RPMI8226 (cell line): Measurements from ENCODE around the gene APBA2.
"Not testable (repeated sequence)": the region's sequence is repeated elsewhere in the genome, so short reads cannot be mapped to it uniquely, and the experiment has no call there.

Experiments used
- DNase-seq: peaks from one replicate; pipeline ENCODE4 v3.0.0-alpha.2; 2015

Gene APBA2

GRCh38 chr15:28879551-28879950, 6.2 kb upstream of the APBA2 start:
- no peak for DNase-seq

DNA sequence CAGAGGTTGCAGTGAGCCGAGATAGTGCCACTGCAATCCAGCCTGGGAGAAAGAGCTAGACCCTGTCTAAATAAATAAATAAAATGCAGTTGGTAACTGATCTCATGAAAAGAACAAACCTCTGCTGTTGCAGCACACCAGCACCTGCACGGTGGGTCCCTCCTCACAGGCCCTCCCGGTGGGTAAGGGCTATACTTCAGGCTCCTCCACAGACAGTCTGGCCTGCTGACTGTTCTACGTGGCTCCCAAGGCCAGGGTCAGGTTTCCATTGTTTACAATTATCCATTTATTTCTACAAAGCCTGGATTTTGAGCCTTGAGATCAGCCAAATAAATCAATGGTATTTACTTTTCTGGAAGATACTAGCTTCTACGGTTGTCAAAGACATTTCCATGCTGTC, 5.1 kb upstream of the APBA2 start:
- no peak for DNase-seq

DNA sequence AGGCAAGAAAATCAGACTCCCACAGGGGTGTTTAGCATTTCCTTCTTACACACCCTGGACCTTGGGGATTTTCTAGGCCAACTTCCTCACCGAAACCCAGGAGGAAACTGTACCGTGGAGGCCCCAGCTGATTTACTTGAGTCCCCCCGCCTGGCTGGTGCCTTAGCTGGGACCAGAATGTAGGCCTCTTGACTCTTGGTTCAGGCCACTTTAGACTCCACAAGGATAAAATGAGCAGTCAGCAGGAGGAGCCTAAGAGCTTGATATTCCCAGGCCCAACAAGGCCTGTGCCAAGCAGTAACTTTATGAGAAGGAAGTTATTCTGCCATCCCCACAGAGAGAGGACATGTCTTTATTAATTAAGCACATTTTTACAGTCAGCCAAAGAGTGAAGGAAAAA, 4.6 kb upstream of the APBA2 start:
- no peak for DNase-seq

- DNase-seq = no peak
These were observed 4.2 kb upstream of the APBA2 start for GRCh38 chr15:28881600-28881999.

DNA sequence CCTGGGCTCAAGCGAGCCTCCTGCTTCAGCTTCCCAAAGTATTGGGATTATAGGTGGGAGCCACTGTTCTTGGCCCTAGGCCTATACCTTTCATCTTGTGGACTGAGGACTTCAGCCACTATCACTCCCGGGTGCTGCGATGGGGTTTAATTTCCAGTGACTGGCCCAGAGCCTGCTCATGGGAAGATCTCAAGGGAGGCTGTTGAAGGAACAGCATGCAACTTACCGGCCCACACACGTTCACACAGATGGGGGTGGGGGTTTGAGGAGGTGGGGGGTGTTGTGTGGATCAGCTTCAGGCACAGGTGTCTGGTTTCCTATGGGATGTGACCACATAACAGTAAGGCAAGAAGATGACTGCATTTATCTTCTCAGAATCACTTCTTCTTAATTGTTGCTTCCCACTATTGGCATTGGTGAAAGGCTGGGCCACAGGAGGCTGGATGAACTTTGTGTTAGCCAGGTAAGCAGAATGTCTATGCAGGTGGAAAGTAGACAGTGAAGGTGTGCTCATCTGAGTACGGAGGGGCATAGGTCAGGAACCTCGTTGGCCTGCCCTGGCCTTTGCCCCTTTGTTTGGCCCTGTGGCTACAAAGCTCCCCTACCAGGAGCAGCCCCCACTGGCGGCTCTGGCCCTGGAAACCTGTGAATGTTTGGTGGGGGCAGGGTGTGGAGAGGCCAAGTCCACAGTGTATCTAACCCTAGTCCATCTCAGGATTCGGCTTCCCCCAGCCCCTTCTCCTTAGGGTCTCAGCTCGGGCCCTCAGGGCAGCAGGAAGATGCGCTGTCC, 1.4 kb upstream of the APBA2 start:
- no peak for DNase-seq

DNA sequence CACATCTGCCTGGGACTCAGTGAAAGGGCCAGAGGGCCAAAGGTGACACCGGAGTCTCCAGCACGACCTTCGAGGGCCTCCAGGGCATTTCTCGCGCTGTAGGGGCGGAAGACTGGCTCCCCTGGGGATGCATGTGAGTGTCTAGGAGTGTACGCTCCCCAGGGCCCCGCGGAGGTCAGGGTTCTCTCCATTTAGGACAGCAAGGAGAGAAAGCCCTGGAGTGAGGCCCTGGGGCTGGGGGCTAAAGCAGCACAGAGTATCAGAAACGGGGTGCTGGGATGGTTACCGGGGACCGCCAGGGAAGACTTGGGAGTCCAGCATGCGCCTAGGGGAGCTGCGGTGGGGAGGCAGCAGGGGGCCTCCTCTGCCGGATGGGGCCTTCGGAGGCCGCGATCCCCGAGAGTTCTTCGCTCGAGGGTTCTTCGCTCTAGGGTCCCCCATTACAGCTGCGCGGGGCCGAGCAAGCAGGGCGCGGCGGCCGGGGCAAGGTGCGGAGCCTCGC, 595 bp upstream of the APBA2 start:
- DNase-seq = no peak

DNA sequence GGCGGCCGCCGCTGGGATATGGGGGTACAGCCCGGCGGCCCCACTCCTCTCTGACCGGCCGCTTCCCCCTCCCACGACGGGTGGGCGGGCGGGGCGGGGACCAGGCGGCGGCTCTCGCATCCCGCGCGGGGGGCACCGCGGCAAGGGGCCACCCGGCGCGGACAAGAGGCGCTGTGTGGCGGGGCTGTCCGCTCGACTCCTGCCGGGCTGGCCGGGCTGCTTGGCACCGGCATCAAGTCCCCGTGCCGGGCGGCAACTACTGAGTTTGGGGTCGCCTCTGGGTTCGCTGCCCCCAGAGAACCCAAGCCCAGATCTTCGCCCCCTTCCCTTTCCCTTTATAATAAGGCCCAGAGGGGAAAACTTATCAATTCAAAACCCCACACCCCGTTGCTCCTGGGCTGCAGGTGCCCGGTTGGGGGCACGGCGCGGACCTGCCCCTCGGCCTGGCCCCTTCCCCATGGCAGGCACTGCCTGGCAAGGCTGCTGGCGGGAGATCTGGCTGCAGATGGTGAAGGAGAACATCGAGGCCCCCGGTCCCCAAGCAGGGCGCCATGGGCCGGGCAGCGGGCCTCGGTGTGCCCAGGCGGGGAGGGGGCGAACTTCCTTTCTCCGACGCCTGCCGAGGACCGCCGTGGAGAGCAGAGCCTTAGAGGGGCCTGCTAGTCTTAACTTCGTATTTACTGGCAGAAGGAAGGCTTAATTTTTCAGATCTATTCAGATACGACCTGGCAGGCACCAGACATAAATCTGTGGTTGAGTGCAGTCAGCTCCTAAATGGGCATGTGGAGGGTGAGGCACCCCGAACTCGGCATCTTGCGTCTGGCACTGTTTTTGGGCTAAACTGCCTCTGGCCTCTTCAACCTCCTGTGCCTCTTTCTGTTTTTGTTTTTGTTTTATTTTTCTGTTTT, 911 bp downstream of the APBA2 start:
- no peak for DNase-seq

DNA sequence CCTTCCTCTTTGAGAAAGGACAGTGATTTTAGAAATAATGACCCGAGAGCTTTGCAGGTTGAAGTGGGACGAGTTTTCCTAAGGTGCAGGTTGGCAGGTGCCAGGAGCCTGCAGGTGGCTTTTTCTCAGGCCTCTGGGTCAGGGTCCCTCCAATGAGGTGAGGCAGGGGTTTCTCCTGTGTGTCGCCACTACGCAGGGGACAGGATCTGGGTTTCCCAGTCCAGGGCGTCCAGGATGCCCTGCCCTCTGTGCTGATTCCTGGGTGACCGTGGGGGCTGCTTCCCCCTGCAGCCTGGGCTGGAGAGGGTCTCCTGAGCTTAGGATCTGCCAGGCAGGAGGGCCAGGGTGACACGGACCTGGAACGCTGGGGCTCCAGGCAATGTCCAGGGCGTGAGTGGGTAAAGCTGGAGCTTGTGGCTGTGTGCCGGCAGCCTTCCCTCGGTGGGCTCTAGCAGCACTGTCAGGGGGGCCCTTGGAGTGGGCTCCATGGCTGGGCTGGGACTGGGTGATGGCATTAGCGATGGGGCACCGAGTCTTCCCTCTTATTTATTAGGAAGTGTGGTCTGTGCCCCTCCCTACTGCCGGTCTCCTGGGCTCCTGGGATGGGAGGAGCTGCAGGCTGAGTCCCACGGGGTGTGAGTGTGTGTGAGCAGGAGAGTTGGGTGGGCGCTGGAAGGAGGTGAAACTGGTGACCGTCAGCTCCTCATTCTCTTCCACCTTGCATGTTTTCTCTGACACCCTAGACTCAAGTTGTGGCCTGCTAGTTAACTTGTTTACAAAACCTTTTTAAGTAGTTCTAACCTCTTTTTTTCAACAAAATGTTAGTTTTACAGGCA, 1.8 kb downstream of the APBA2 start:
- no peak for DNase-seq

GRCh38 chr15:28888302-28888894, 2.6 kb downstream of the APBA2 start:
- no peak for DNase-seq

- no peak for DNase-seq
These were observed 3.1 kb downstream of the APBA2 start for GRCh38 chr15:28888900-28889299.

DNA sequence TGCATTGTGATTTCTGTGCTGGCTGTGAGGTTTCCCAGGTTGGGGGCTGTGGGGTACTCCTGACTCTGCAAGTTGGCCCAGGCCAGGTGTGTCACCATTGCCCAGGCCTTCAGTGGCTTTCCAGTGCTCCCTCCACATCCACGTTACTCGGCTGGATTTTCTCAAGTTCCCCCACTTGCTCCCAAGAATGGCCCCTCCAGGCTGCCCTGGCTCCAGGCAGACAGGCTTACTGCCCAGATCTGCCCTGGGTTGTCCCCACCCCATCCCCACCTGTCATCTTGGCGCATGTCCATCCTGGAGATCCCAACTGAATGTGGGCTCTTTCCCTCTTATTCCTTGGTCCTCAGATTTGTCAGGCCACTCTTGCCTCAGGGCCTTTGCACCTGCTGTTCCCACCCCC, 3.6 kb downstream of the APBA2 start:
- no peak for DNase-seq

GRCh38 chr15:28889871-28890270, 4.1 kb downstream of the APBA2 start:
- DNase-seq = not testable (repeated sequence)

- DNase-seq = not testable (repeated sequence)
These were observed 4.5 kb downstream of the APBA2 start for GRCh38 chr15:28890291-28890690.

GRCh38 chr15:28890711-28891495, 5.1 kb downstream of the APBA2 start:
- DNase-seq = no peak

DNA sequence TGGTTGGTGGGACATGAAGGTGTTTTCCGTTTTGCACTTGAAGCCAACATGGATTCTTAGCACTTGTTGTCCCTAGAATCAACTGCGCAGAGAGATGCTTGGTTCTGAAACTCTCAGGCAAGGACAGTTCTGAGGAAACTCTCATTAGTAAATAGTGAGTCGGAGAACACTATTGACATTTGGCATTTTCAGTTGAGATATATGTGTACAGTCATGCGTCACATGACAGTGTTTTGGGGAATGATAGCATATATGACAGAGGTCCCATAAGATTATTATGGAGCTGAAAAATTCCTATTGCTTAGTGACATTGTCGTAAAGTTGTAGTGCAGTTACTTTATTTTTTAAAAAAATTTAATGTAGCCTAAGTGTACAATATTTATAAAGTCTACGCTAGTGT, 5.8 kb downstream of the APBA2 start:
- no peak for DNase-seq

DNA sequence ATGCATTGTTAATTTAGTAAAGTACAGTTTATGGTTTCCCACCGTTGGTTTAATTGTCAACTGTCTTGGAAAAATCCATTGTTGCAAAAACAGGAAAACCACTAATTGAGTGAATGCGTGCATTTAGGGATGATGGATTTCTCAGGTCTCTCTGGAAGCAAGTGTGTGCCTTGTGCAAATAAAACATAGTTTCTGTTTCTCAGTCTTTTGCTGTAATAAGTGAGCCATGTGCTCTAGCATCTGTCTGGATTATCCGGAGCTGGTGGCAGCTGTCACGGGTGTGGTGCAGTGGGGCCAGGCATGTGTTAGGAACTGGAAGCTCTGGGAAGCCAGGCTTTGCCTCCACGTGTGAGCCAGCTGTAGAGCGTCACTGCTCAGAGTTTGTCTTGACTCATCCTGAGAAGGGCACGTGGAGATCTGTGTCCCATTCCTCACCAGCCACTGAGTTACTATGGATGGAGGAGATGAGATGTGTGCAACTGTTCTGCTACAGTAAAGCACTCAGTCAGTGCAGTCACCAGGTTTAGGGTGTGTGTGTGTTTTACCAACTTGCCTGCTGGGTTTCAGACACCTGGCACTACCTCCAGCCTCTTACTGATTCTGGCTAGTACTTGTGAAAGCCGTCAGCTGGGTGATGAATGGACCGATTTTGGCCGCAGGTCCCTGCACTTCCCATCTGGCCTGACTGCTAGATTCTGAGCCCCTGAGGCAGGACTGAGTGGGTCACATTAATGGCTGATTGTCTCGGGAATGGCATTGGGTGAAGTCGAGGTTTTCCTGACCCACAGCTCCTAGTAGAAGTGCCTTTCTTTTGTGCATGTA, 7.2 kb downstream of the APBA2 start:
- DNase-seq = peak; percentile 14

DNA sequence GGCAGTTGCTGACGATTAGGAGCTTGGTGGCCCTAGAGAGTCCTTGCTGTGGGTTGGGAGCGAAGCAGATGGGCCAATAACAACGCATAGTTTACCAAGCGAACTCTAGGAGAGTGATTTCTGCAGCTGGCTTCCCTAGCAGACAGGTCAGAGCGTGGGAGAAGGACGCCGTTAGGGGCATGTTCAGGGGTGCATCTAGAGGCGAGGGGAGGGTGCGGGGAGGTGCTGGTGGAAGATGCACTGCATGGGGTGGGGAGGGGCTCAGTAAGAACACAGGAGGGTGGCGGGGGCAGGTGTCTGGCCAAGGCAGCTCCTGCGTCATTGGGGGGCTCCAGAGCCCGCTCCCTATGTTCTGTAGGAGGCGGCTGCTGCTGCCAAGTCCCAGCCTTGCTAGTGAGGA, 8.9 kb downstream of the APBA2 start:
- DNase-seq = no peak

GRCh38 chr15:28895146-28895545, 9.4 kb downstream of the APBA2 start:
- no peak for DNase-seq

GRCh38 chr15:28895566-28895965, 9.8 kb downstream of the APBA2 start:
- DNase-seq = no peak

GRCh38 chr15:28896951-28897350, 11.2 kb downstream of the APBA2 start:
- DNase-seq = no peak
